ENCODE results near the gene MAN1C1. TPM values are rescaled to one million over a fixed set of nuclear protein-coding genes. Genes with fewer than 3 reads are reported as not detected.
A peak's percentile ranks its signal among the peaks of the same experiment; 100 is the strongest.

MAN1C1 gene
- total and polyA plus RNA-seq, 4 donors, result 4.6 to 14.7 (median 13.1) TPM

DNA sequence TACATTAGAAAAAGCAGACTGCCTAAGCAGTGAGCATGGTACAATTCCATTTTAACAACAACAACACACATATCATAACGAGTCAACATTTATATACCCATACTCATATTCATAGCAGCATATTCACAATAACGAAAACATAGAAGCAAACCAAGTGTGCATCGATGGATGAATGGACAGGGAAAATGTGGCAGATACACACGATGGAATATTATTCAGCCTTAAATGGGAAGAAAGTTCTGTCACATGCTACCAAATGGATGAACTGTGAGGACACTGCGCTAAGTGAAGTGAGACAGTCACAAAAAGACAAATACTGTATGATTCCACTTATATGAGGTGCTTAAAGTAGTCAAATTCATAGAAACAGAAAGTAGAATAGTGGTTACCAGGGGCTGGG, 9.5 kb upstream of the MAN1C1 start:
- Histone ChIP-seq H3K9ac (ENCODE audit: insufficient read depth in 1 of 2, low read length in 2 of 2) (no peak overlapping the region), H3K27ac (ENCODE audit: low read depth in 1 of 2, low read length in 1 of 2) (no peak overlapping the region), H3K4me3 (no peak overlapping the region), H3K9me3 (ENCODE audit: control insufficient read depth in 4 of 4, insufficient read depth in 3 of 4, low read length in 3 of 4) (peaks cover 0 to 2% (median 0%) of the 10 kb centered on the region in 4 donors), H3K4me1 (ENCODE audit: control insufficient read depth in 5 of 5, insufficient read depth in 5 of 5, low read length in 5 of 5) (peaks cover 0 to 18% (median 2%) of the 10 kb centered on the region in 5 donors), H3K27me3 (ENCODE audit: control insufficient read depth in 3 of 3, insufficient read depth in 3 of 3, low read length in 2 of 3) (peaks cover 0 to 8% (median under 1%) of the 10 kb centered on the region in 3 donors), H3K36me3 (ENCODE audit: control insufficient read depth in 4 of 4, insufficient read depth in 4 of 4, low read length in 4 of 4) (no peaks in the 10 kb centered on the region)
- 97% methylated on average over 5 of the region's 5 CpGs for WGBS, 2 donors
- DNase-seq, result no peak
- no peak for ATAC-seq (ENCODE audit: insufficient read depth, low FRiP score)
- TF ChIP-seq, protein P1, sequence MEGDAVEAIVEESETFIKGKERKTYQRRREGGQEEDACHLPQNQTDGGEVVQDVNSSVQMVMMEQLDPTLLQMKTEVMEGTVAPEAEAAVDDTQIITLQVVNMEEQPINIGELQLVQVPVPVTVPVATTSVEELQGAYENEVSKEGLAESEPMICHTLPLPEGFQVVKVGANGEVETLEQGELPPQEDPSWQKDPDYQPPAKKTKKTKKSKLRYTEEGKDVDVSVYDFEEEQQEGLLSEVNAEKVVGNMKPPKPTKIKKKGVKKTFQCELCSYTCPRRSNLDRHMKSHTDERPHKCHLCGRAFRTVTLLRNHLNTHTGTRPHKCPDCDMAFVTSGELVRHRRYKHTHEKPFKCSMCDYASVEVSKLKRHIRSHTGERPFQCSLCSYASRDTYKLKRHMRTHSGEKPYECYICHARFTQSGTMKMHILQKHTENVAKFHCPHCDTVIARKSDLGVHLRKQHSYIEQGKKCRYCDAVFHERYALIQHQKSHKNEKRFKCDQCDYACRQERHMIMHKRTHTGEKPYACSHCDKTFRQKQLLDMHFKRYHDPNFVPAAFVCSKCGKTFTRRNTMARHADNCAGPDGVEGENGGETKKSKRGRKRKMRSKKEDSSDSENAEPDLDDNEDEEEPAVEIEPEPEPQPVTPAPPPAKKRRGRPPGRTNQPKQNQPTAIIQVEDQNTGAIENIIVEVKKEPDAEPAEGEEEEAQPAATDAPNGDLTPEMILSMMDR (IDR thresholded peaks at IDR 0.05; ENCODE audit: control extremely low read depth, extremely low read depth), result no peak

DNA sequence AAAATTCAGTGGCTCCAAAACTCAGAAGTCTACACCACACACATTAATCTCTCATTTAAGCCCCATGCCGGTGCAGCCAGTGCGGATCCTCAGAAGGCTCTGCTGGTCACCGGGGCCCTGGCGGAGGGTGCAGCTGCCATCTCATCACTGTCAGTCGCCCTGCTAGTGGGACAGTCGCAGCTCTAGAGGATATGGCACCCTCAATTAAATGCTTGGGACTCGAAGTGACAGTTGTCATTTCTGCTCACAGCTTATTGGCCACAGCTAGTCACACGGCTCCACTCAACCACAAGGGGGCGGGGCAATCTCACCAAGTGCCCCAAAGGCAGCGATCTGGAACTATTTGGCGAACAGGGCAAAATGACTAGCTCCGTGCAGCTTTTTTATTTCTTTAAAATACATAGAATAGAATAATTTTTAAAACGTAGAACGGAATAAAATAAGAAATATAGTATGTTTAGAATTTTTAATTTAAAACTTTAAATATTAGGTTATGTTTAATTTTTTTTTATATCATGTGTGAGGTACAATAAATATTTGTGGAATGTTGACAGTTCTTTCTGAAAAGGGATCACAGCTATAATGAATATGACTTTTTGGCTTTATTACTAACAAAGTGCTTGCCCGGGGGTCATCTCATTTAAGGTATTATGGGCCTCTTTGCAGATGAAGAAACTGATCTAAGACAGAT, 8.0 kb upstream of the MAN1C1 start:
- Histone ChIP-seq H3K36me3 (ENCODE audit: control insufficient read depth in 4 of 4, insufficient read depth in 4 of 4, low read length in 4 of 4) (no peaks in the 10 kb centered on the region), H3K9ac (ENCODE audit: insufficient read depth in 1 of 2, low read length in 2 of 2) (no peak overlapping the region), H3K4me3 (no peak overlapping the region), H3K27me3 (ENCODE audit: control insufficient read depth in 3 of 3, insufficient read depth in 3 of 3, low read length in 2 of 3) (peaks cover 0 to 8% (median 3%) of the 10 kb centered on the region in 3 donors), H3K27ac (ENCODE audit: low read depth in 1 of 2, low read length in 1 of 2) (no peak overlapping the region), H3K4me1 (ENCODE audit: control insufficient read depth in 5 of 5, insufficient read depth in 5 of 5, low read length in 5 of 5) (peaks cover 0 to 18% (median 2%) of the 10 kb centered on the region in 5 donors), H3K9me3 (ENCODE audit: control insufficient read depth in 4 of 4, insufficient read depth in 3 of 4, low read length in 3 of 4) (no peaks in the 10 kb centered on the region)
- ATAC-seq (ENCODE audit: insufficient read depth, low FRiP score), result peak; percentile 58
- TF ChIP-seq, protein P1 (IDR thresholded peaks at IDR 0.05; ENCODE audit: control extremely low read depth, extremely low read depth), result peak; percentile 67
- peak; percentile 76 to 86 (median 82) for DNase-seq
- 23 to 24% methylated on average over 15 of the region's 15 CpGs for WGBS, 2 donors

DNA sequence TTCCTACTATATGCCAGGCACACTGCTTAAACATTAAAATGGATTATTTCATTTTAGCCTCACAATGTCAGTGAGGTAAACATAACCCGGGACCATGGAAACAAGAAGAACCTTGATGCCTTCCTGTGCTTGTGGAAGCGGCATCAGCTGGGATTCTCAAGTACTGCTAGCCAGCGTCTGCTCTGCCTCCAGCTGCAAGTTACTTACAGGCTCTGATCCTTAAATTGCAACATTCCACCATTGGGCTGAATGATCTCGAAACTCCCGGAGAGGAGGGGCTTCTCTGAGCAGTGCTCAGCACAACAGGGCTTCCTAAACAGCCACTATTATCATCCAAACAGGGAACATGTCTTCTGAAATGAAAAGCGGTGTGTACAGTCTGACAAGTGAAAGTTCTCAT, 6.7 kb upstream of the MAN1C1 start:
- H3K4me3 ChIP-seq, result no peak overlapping the region
- no peaks in the 10 kb centered on the region for H3K9me3 ChIP-seq (ENCODE audit: control insufficient read depth in 4 of 4, insufficient read depth in 3 of 4, low read length in 3 of 4)
- no peak overlapping the region for H3K27ac ChIP-seq (ENCODE audit: low read depth in 1 of 2, low read length in 1 of 2)
- 53 to 63% methylated on average over 6 of the region's 6 CpGs for WGBS, 2 donors
- H3K36me3 ChIP-seq (ENCODE audit: control insufficient read depth in 4 of 4, insufficient read depth in 4 of 4, low read length in 4 of 4), result no peaks in the 10 kb centered on the region
- no peak overlapping the region for H3K9ac ChIP-seq (ENCODE audit: insufficient read depth in 1 of 2, low read length in 2 of 2)
- ATAC-seq (ENCODE audit: insufficient read depth, low FRiP score), result no peak
- peak; percentile 47 to 67 (median 54) for DNase-seq
- H3K4me1 ChIP-seq (ENCODE audit: control insufficient read depth in 5 of 5, insufficient read depth in 5 of 5, low read length in 5 of 5), result peaks cover 0 to 18% (median 2%) of the 10 kb centered on the region in 5 donors
- TF ChIP-seq, protein P1 (IDR thresholded peaks at IDR 0.05; ENCODE audit: control extremely low read depth, extremely low read depth), result no peak
- peaks cover 0 to 13% (median 3%) of the 10 kb centered on the region in 3 donors for H3K27me3 ChIP-seq (ENCODE audit: control insufficient read depth in 3 of 3, insufficient read depth in 3 of 3, low read length in 2 of 3)
